IPS-11a (cell line): ENCODE measurements around the gene SLC45A3.
"Not testable (repeated sequence)": the region's sequence is repeated elsewhere in the genome, so short reads cannot be mapped to it uniquely, and the experiment has no call there.

Experiments used
- H3K4me3 ChIP-seq: one replicate; pipeline ENCODE4 v1.5.1; 2013; ENCODE audit warnings: low read depth, low read length, control low read depth

SLC45A3 gene

GRCh38 chr1:205637854-205638468 is 42.3 kb downstream of the SLC45A3 start:
- no peak overlapping the region for H3K4me3 ChIP-seq

GRCh38 chr1:205636732-205637131 is 43.6 kb downstream of the SLC45A3 start:
- no peak overlapping the region for H3K4me3 ChIP-seq

- H3K4me3 ChIP-seq = not testable (repeated sequence)
Observed at GRCh38 chr1:205636138-205636530, 44.2 kb downstream of the SLC45A3 start.

- H3K4me3 ChIP-seq = no peak overlapping the region
Observed at GRCh38 chr1:205633421-205633976, 46.8 kb downstream of the SLC45A3 start.

- peak overlapping the region; percentile 78 for H3K4me3 ChIP-seq
Observed at GRCh38 chr1:205632669-205633169, 47.6 kb downstream of the SLC45A3 start.

- peak within 1 kb of the TSS; percentile 78 for H3K4me3 ChIP-seq
Observed at GRCh38 chr1:205631768-205632668, 48.3 kb downstream of the SLC45A3 start, which contains the start of gene ELK4. TSS of gene ELK4 (minus strand) at chr1:205632011. CDS start at chr1:205623882, 8,129 bp downstream.

GRCh38 chr1:205631010-205631767 is 49.1 kb downstream of the SLC45A3 start:
- peak overlapping the region; percentile 78 for H3K4me3 ChIP-seq

- H3K4me3 ChIP-seq = peak overlapping the region; percentile 78
Observed at GRCh38 chr1:205630651-205631009, 49.7 kb downstream of the SLC45A3 start.

- H3K4me3 ChIP-seq = peak overlapping the region; percentile 78
Observed at GRCh38 chr1:205630241-205630640, 50.1 kb downstream of the SLC45A3 start.

- no peak overlapping the region for H3K4me3 ChIP-seq
Observed at GRCh38 chr1:205629751-205630150, 50.6 kb downstream of the SLC45A3 start.

- no peak overlapping the region for H3K4me3 ChIP-seq
Observed at GRCh38 chr1:205627956-205628355, 52.4 kb downstream of the SLC45A3 start.

GRCh38 chr1:205626216-205626615 is 54.1 kb downstream of the SLC45A3 start:
- H3K4me3 ChIP-seq = no peak overlapping the region

GRCh38 chr1:205623646-205624045 is 56.7 kb downstream of the SLC45A3 start:
- no peak overlapping the region for H3K4me3 ChIP-seq

- no peak overlapping the region for H3K4me3 ChIP-seq
Observed at GRCh38 chr1:205620269-205620668, 60.0 kb downstream of the SLC45A3 start.

- H3K4me3 ChIP-seq = no peak overlapping the region
Observed at GRCh38 chr1:205619376-205619775, 60.9 kb downstream of the SLC45A3 start.

GRCh38 chr1:205616563-205617293 is 63.6 kb downstream of the SLC45A3 start:
- no peak overlapping the region for H3K4me3 ChIP-seq

- H3K4me3 ChIP-seq = no peak overlapping the region
Observed at GRCh38 chr1:205615789-205616188, 64.5 kb downstream of the SLC45A3 start.

GRCh38 chr1:205613854-205614412 is 66.4 kb downstream of the SLC45A3 start:
- no peak overlapping the region for H3K4me3 ChIP-seq

GRCh38 chr1:205612556-205612955 is 67.8 kb downstream of the SLC45A3 start:
- H3K4me3 ChIP-seq = no peak overlapping the region

GRCh38 chr1:205612104-205612503 is 68.2 kb downstream of the SLC45A3 start:
- no peak overlapping the region for H3K4me3 ChIP-seq
